Neutrophil (primary cell): Measurements from ENCODE around the gene PRR30.

ENCODE experiments used
- H3K27ac ChIP-seq: fragments of 200-600 bp; sonication (generic); 2 replicates; pipeline ENCODE4 v1.5.1; 2016; ENCODE audit warnings: mild to moderate bottlenecking, moderate library complexity
- H3K27me3 ChIP-seq: fragments of 200-600 bp; sonication (generic); 2 replicates; pipeline ENCODE4 v1.6.0; 2016; ENCODE audit warnings: mild to moderate bottlenecking
- H3K36me3 ChIP-seq: fragments of 200-600 bp; sonication (generic); 2 replicates; pipeline ENCODE4 v1.5.1; 2017
- H3K4me1 ChIP-seq, 2 experiments: fragments of 200-600 bp in 1 of 2; sonication (generic) in 1 of 2; 1 replicate in 1 of 2; 2 replicates in 1 of 2; pipeline versions ENCODE4 v1.5.1 to v1.6.1; 2013 to 2016; ENCODE audit warnings: low read depth in 1 of 2, low read length in 1 of 2, mild to moderate bottlenecking in 1 of 2, moderate library complexity in 1 of 2; ENCODE audit not compliant: control insufficient read depth in 1 of 2, insufficient read depth in 1 of 2
- H3K4me3 ChIP-seq, 2 experiments: fragments of 200-600 bp in 1 of 2; sonication (generic) in 1 of 2; 1 replicate in 1 of 2; 2 replicates in 1 of 2; pipeline ENCODE4 v1.5.1; 2013 to 2016; ENCODE audit warnings: low read depth in 1 of 2, low read length in 1 of 2, mild to moderate bottlenecking in 1 of 2, moderate library complexity in 1 of 2
- H3K9me3 ChIP-seq: fragments of 200-600 bp; sonication (generic); 2 replicates; pipeline ENCODE4 v1.5.1; 2016
- TF ChIP-seq, protein P1 (sequence below): fragments of 200-600 bp; sonication (generic); IDR thresholded peaks from 2 replicates; pipeline ENCODE4 v1.5.1; 2016; ENCODE audit warnings: antibody characterized with exemption

Gene PRR30

GRCh38 chr2:27092696-27093429 is 46.3 kb downstream of the PRR30 start:
- H3K4me1 ChIP-seq = peaks cover 11 to 12% of the 10 kb centered on the region in 2 experiments
- H3K4me3 ChIP-seq = no peak overlapping the region
- H3K27ac ChIP-seq = no peak overlapping the region
- H3K36me3 ChIP-seq = no peaks in the 10 kb centered on the region
- TF ChIP-seq, protein P1, sequence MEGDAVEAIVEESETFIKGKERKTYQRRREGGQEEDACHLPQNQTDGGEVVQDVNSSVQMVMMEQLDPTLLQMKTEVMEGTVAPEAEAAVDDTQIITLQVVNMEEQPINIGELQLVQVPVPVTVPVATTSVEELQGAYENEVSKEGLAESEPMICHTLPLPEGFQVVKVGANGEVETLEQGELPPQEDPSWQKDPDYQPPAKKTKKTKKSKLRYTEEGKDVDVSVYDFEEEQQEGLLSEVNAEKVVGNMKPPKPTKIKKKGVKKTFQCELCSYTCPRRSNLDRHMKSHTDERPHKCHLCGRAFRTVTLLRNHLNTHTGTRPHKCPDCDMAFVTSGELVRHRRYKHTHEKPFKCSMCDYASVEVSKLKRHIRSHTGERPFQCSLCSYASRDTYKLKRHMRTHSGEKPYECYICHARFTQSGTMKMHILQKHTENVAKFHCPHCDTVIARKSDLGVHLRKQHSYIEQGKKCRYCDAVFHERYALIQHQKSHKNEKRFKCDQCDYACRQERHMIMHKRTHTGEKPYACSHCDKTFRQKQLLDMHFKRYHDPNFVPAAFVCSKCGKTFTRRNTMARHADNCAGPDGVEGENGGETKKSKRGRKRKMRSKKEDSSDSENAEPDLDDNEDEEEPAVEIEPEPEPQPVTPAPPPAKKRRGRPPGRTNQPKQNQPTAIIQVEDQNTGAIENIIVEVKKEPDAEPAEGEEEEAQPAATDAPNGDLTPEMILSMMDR = no peak
- no peaks in the 10 kb centered on the region for H3K9me3 ChIP-seq
- no peaks in the 10 kb centered on the region for H3K27me3 ChIP-seq

DNA sequence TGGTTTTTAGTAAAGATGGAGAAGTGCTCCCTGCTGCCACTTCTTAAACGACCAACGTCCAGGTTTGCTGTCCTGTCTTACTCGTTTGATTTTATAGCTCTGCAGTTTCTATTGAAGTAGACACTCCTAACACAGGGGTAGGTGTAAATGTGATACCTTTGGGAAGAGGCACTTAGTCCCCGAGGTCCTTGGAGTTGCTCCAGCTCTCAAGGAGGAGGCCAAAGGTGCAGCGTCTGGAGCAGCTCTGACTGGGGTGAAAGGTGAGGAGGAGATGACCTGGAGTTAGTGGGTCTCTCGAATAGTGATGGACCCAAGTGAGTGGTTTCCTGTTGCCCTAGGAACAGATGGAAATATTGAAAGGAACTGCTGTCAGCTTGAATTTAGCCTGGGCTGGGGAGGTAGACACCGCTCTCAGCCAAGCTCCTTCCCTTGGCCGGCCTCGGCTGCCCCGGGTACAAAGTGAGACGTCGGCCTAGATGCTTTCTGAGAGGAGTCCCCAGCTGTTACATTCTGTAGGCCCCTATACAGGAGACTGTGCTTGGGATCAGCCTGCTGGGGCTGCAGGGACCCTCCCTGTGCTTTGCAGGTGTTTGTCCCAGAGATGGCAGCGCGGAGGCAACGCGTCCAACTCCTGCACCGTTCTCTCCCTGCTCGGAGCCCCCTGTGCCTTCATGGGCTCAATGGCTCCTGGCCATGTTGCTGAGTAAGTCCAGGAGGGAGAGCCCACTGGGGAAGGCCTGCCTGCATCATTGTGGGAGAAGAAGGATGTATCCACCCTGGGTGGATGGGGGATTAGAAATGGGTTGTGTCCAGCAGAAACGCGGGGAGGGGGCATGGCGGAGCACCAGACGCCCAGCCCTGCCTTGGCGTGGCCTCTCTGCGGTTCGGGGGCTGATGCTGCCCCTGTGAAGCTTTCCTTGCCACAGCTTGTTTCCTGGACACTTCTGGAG is 47.2 kb downstream of the PRR30 start:
- Histone ChIP-seq H3K36me3 (no peaks in the 10 kb centered on the region), H3K27me3 (no peaks in the 10 kb centered on the region), H3K27ac (no peak overlapping the region), H3K4me3 (no peak overlapping the region), H3K4me1 (peaks cover 15 to 16% of the 10 kb centered on the region in 2 experiments), H3K9me3 (no peaks in the 10 kb centered on the region)
- TF ChIP-seq, protein P1 = no peak

DNA sequence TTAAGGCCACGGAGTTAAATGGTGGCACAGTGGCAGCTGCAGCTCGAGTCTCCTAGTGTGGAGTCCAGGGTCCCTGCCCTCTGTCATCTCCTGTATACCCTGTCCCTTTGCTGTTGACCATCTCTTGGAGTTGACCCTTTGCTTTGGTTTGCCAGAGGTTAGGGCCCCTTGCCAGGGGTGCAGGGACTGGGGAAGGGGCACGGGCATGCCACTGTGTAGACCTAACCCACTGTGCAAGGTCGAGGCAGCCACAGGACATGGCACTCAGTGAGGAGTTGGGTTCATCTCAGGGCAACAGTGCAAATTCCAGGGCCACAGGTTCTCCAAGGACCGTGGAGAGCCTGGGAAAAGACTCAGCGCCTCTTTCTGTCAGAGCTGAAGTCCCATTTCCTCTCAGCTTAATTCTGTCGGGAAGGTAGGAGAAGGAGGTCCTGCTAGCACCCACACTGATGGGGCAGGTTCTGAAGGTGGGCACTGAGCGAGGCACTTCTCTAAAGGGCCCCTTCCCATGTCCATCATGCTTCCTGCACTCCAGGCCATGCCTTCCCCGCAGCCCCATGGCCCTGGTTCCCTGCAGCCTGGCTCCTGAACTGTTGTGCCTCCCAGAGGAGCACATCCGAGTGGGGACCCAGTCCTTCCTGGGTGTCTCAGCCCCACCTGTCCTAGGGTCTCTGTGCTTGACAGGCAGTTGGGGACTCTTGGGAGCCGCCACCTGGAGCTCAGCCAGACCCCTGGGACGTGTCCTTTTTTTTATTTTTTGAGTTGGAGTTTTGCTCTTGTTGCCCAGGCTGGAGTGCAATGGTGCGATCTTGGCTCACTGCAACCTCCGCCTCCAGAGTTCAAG is 49.9 kb downstream of the PRR30 start:
- no peak overlapping the region for H3K27ac ChIP-seq
- no peaks in the 10 kb centered on the region for H3K9me3 ChIP-seq
- no peaks in the 10 kb centered on the region for H3K36me3 ChIP-seq
- H3K4me3 ChIP-seq = no peak overlapping the region
- no peaks in the 10 kb centered on the region for H3K27me3 ChIP-seq
- TF ChIP-seq, protein P1 = no peak
- H3K4me1 ChIP-seq = peaks cover 21 to 23% of the 10 kb centered on the region in 2 experiments

DNA sequence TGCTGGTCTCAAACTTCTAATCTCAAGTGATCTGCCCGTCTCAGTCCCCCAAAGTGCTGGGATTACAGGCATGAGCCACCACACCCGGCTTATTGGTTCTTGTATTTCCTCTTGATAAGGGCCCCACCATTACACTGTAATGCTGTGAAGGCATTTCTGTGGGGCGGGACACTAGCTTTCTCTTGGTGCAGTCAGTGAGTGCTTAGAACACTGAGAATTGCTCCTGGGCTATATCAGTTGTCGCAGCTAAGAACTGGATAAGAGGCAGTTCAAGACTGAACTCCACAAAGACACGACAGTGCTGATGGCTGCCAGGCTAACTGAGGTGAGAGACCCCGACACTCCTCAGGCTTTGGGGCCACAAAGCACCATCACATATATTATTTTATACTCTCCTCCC is 50.6 kb downstream of the PRR30 start:
- H3K36me3 ChIP-seq = no peaks in the 10 kb centered on the region
- H3K4me1 ChIP-seq = peaks cover 21 to 23% of the 10 kb centered on the region in 2 experiments
- H3K9me3 ChIP-seq = no peaks in the 10 kb centered on the region
- no peaks in the 10 kb centered on the region for H3K27me3 ChIP-seq
- TF ChIP-seq, protein P1 = no peak
- no peak overlapping the region for H3K27ac ChIP-seq
- no peak overlapping the region for H3K4me3 ChIP-seq

GRCh38 chr2:27087823-27088410 is 51.3 kb downstream of the PRR30 start:
- Histone ChIP-seq H3K9me3 (no peaks in the 10 kb centered on the region), H3K4me3 (no peak overlapping the region), H3K4me1 (peaks cover 22 to 28% of the 10 kb centered on the region in 2 experiments), H3K27ac (no peak overlapping the region), H3K27me3 (no peaks in the 10 kb centered on the region), H3K36me3 (no peaks in the 10 kb centered on the region)
- TF ChIP-seq, protein P1 = no peak
